Renal pelvis (tissue), 12 donors: ENCODE results near the gene NGLY1. TPM values are rescaled to one million over a fixed set of nuclear protein-coding genes. Genes with fewer than 3 reads are reported as not detected.
A peak's percentile ranks its signal among the peaks of the same experiment; 100 is the strongest.

Experiments
- DNase-seq: peaks from one replicate; pipeline ENCODE4 v3.0.0-alpha.2; 2013
- long read RNA-seq, 16 experiments: transcript quantifications; one replicate each; lab custom pipeline, GENCODE V29; 2026
- polyA plus RNA-seq, 3 donors: library from polyadenylated mRNA; unstranded; fragments of 120-200 nt; gene quantifications; one replicate each; pipeline ENCODE4 v1.2.1, GENCODE V29; 2013; ENCODE audit not compliant: insufficient read length in 3 of 3

The NGLY1 gene
- polyA plus RNA-seq, result 10 to 100 TPM; 38.0 to 42.1 (median 38.4) TPM
- long read RNA-seq, donor 1, transcript NGLY1-202 (12 exons, 2,473 nt), result major isoform, 7 of 15 reads
- long read RNA-seq, donor 1, partial matches to known transcripts, result 5 of 15 reads
- long read RNA-seq, donor 1, other reads (novel, unspliced or antisense), result 0 of 15 reads
- long read RNA-seq, donor 2, transcript NGLY1-202 (12 exons, 2,473 nt), result major isoform, 16 of 18 reads
- long read RNA-seq, donor 2, partial matches to known transcripts, result 0 of 18 reads
- long read RNA-seq, donor 2, other reads (novel, unspliced or antisense), result 0 of 18 reads
- long read RNA-seq, donor 3, partial matches to known transcripts, result 8 of 14 reads
- long read RNA-seq, donor 3, other reads (novel, unspliced or antisense), result 0 of 14 reads
- long read RNA-seq, donor 4, transcript NGLY1-202 (12 exons, 2,473 nt), result major isoform, 10 of 23 reads
- long read RNA-seq, donor 4, partial matches to known transcripts, result 7 of 23 reads
- long read RNA-seq, donor 4, other reads (novel, unspliced or antisense), result 0 of 23 reads
- long read RNA-seq, donor 5, partial matches to known transcripts, result 0 of 4 reads
- long read RNA-seq, donor 5, other reads (novel, unspliced or antisense), result 0 of 4 reads
- long read RNA-seq, donor 6, partial matches to known transcripts, result 5 of 8 reads
- long read RNA-seq, donor 6, other reads (novel, unspliced or antisense), result 0 of 8 reads
- long read RNA-seq, donor 7, transcript NGLY1-202 (12 exons, 2,473 nt), result major isoform, 9 of 29 reads
- long read RNA-seq, donor 7, partial matches to known transcripts, result 15 of 29 reads
- long read RNA-seq, donor 7, other reads (novel, unspliced or antisense), result 0 of 29 reads
- long read RNA-seq, donor 8, partial matches to known transcripts, result 0 of 4 reads
- long read RNA-seq, donor 8, other reads (novel, unspliced or antisense), result 0 of 4 reads
- long read RNA-seq, donor 9, transcript NGLY1-202 (12 exons, 2,473 nt), result major isoform, 9 of 22 reads
- long read RNA-seq, donor 9, partial matches to known transcripts, result 12 of 22 reads
- long read RNA-seq, donor 9, other reads (novel, unspliced or antisense), result 0 of 22 reads
- long read RNA-seq, donor 10, transcript NGLY1-202 (12 exons, 2,473 nt), result major isoform, 11 of 27 reads
- long read RNA-seq, donor 10, partial matches to known transcripts, result 15 of 27 reads
- long read RNA-seq, donor 10, other reads (novel, unspliced or antisense), result 0 of 27 reads
- long read RNA-seq, donor 11, partial matches to known transcripts, result 6 of 13 reads
- long read RNA-seq, donor 11, other reads (novel, unspliced or antisense), result 0 of 13 reads
- long read RNA-seq, donor 12, transcript NGLY1-202 (12 exons, 2,473 nt), result major isoform, 7 of 23 reads
- long read RNA-seq, donor 12, partial matches to known transcripts, result 12 of 23 reads
- long read RNA-seq, donor 12, other reads (novel, unspliced or antisense), result 0 of 23 reads
- long read RNA-seq, donor 13, partial matches to known transcripts, result 5 of 10 reads
- long read RNA-seq, donor 13, other reads (novel, unspliced or antisense), result 0 of 10 reads
- long read RNA-seq, donor 14, result 0 reads
- long read RNA-seq, donor 15, transcript NGLY1-202 (12 exons, 2,473 nt), result major isoform, 11 of 21 reads
- long read RNA-seq, donor 15, partial matches to known transcripts, result 7 of 21 reads
- long read RNA-seq, donor 15, other reads (novel, unspliced or antisense), result 0 of 21 reads
- long read RNA-seq, donor 16, transcript NGLY1-202 (12 exons, 2,473 nt), result major isoform, 6 of 20 reads
- long read RNA-seq, donor 16, partial matches to known transcripts, result 9 of 20 reads
- long read RNA-seq, donor 16, other reads (novel, unspliced or antisense), result 0 of 20 reads

- DNase-seq, result peak; percentile 82
Measured at GRCh38 chr3:25782938-25783660, at the start of gene NGLY1. Gene NGLY1, minus strand, starts transcription at chr3:25783443. Its CDS starts 53 bp downstream, at chr3:25783390.

GRCh38 chr3:25831578-25831977 is 48.3 kb upstream of the NGLY1 start:
- DNase-seq, result no peak

- no peak for DNase-seq
Measured at GRCh38 chr3:25830373-25831280, 47.4 kb upstream of the NGLY1 start.

- no peak for DNase-seq
Measured at GRCh38 chr3:25826510-25826909, 43.3 kb upstream of the NGLY1 start.

GRCh38 chr3:25823314-25823713 is 40.1 kb upstream of the NGLY1 start:
- no peak for DNase-seq

- no peak for DNase-seq
Measured at GRCh38 chr3:25821746-25822573, 38.7 kb upstream of the NGLY1 start.

- DNase-seq, result no peak
Measured at GRCh38 chr3:25820816-25821486, 37.7 kb upstream of the NGLY1 start.

GRCh38 chr3:25820366-25820765 is 37.1 kb upstream of the NGLY1 start:
- DNase-seq, result peak; percentile 22

GRCh38 chr3:25818335-25818734 is 35.1 kb upstream of the NGLY1 start:
- DNase-seq, result no peak

GRCh38 chr3:25817638-25818037 is 34.4 kb upstream of the NGLY1 start:
- no peak for DNase-seq

- no peak for DNase-seq
Measured at GRCh38 chr3:25817107-25817506, 33.9 kb upstream of the NGLY1 start.

GRCh38 chr3:25812644-25813043 is 29.4 kb upstream of the NGLY1 start:
- DNase-seq, result no peak

- no peak for DNase-seq
Measured at GRCh38 chr3:25804676-25805075, 21.4 kb upstream of the NGLY1 start.

GRCh38 chr3:25803833-25804232 is 20.6 kb upstream of the NGLY1 start:
- no peak for DNase-seq

- DNase-seq, result no peak
Measured at GRCh38 chr3:25801786-25802185, 18.5 kb upstream of the NGLY1 start.

- DNase-seq, result peak; percentile 89
Measured at GRCh38 chr3:25789596-25790556, 6.6 kb upstream of the NGLY1 start, which contains the start of gene OXSM. Gene OXSM, plus strand, starts transcription at chr3:25790090. Its CDS starts 931 bp downstream, at chr3:25791021.
